GM12864 (cell line): Measurements from ENCODE around the gene AHNAK.
"Not testable (repeated sequence)": the region's sequence is repeated elsewhere in the genome, so short reads cannot be mapped to it uniquely, and the experiment has no call there.

ENCODE experiments used
- DNase-seq: peaks from one replicate; pipeline ENCODE4 v3.0.0-alpha.2; 2011; ENCODE audit warnings: low read depth
- H3K4me3 ChIP-seq: 2 replicates; pipeline ENCODE4 v1.5.1; 2011; ENCODE audit warnings: mild to moderate bottlenecking, low read depth, low read length, control low read depth
- CTCF ChIP-seq: IDR thresholded peaks from 2 replicates; pipeline ENCODE4 v1.5.1; 2011; ENCODE audit warnings: low read depth, mild to moderate bottlenecking, moderate library complexity, low read length, control low read depth, inconsistent platforms; ENCODE audit errors: missing control alignments

Gene AHNAK

GRCh38 chr11:62588966-62589637, 42.5 kb upstream of the AHNAK start:
- no peak overlapping the region for H3K4me3 ChIP-seq
- no peak for TF ChIP-seq CTCF
- no peak for DNase-seq

- DNase-seq, H3K4me3 ChIP-seq: not testable (repeated sequence)
Observed at GRCh38 chr11:62585356-62585755, 38.8 kb upstream of the AHNAK start.

GRCh38 chr11:62581735-62582134, 35.1 kb upstream of the AHNAK start:
- DNase-seq, H3K4me3 ChIP-seq: not testable (repeated sequence)

- no peak overlapping the region for H3K4me3 ChIP-seq
- TF ChIP-seq CTCF = no peak
- DNase-seq = no peak
Observed at GRCh38 chr11:62580959-62581715, 34.5 kb upstream of the AHNAK start.

- DNase-seq = no peak
- no peak for TF ChIP-seq CTCF
- no peak overlapping the region for H3K4me3 ChIP-seq
Observed at GRCh38 chr11:62579252-62579651, 32.6 kb upstream of the AHNAK start.

- H3K4me3 ChIP-seq = no peak overlapping the region
- TF ChIP-seq CTCF = no peak
- DNase-seq = no peak
Observed at GRCh38 chr11:62578541-62578940, 31.9 kb upstream of the AHNAK start.

GRCh38 chr11:62577046-62577714, 30.6 kb upstream of the AHNAK start:
- H3K4me3 ChIP-seq = no peak overlapping the region
- TF ChIP-seq CTCF = no peak
- no peak for DNase-seq
